Choroid plexus epithelial cell (primary cell): Measurements from ENCODE around the gene DAPL1.

Experiments
- DNase-seq: peaks from one replicate; pipeline ENCODE4 v3.0.0-alpha.2; 2010; ENCODE audit warnings: low read depth
- H3K4me3 ChIP-seq: 2 replicates; pipeline ENCODE4 v1.5.1; 2011; ENCODE audit warnings: low read depth, mild to moderate bottlenecking, control low read depth, low read length, moderate library complexity
- TF ChIP-seq, protein P1 (sequence below): conservative IDR thresholded peaks from 2 replicates; pipeline ENCODE4 v1.5.1; 2011; ENCODE audit warnings: low read depth, mild to moderate bottlenecking, control low read depth, inconsistent platforms, low read length, moderate library complexity

Gene DAPL1

DNA sequence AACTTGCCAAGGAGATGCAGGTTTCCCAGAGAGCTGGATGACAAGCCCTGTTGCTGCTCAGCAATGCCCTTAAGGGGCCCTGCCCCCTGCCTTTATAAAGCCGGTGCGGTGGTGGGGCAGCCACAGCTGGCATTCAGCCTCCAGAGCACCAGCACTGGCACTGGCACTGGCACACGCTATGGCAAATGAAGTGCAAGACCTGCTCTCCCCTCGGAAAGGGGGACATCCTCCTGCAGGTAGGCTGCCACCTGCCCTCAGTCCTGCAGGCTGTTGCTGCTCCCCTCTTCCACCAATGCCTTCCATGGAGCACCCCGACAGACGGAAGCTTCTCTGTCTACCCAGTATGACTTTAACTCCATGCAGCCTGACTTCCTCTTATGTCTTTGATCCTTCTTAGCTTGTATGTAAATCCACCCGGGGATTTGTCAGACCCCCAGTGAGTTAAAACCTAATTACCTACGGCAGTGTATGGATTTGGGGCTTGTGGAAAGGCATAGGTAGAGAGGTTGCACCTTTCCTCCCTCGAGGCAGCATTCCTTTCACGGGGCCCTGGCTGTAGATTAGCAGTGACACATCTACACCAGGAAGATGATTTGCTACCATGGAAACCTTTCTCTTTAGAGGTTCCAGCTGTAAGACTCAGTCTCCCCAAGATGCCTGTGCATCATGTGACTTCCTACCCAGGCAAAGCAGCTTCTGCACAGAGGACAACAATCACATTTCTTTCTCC, at the start of gene DAPL1:
Gene DAPL1, plus strand, starts transcription at position 123 of the 730 bp plus-strand sequence. Its CDS starts 56 bp downstream, at position 179.
- H3K4me3 ChIP-seq = no peak within 1 kb of the TSS
- TF ChIP-seq, protein P1, sequence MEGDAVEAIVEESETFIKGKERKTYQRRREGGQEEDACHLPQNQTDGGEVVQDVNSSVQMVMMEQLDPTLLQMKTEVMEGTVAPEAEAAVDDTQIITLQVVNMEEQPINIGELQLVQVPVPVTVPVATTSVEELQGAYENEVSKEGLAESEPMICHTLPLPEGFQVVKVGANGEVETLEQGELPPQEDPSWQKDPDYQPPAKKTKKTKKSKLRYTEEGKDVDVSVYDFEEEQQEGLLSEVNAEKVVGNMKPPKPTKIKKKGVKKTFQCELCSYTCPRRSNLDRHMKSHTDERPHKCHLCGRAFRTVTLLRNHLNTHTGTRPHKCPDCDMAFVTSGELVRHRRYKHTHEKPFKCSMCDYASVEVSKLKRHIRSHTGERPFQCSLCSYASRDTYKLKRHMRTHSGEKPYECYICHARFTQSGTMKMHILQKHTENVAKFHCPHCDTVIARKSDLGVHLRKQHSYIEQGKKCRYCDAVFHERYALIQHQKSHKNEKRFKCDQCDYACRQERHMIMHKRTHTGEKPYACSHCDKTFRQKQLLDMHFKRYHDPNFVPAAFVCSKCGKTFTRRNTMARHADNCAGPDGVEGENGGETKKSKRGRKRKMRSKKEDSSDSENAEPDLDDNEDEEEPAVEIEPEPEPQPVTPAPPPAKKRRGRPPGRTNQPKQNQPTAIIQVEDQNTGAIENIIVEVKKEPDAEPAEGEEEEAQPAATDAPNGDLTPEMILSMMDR = no peak
- no peak for DNase-seq

DNA sequence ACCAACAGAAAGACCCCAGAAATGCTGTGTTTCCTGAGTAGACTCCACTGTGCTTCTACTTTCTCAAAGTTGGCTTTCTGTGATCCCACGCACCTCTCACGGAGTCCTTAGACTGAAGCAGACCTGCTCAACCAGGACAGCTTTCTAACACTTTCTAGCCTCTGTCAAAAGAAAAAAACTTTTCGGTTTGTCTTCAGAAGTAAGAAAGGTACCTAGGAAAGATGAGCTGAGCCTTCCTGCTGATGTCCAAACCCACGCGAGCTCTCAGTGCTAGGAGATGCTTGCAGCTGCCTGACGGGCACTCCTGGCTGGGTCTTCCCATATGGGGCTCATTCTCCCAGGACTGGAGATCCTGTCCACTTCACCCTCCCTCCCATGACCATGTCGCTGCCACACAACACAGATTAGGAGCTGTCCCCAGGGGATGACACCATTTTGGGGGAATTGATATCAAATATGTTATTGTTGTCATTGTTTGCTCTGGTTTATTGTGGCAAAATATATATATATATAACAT, 49.2 kb upstream of the DAPL1 start:
- DNase-seq = no peak
- no peak overlapping the region for H3K4me3 ChIP-seq
- TF ChIP-seq, protein P1 = no peak

DNA sequence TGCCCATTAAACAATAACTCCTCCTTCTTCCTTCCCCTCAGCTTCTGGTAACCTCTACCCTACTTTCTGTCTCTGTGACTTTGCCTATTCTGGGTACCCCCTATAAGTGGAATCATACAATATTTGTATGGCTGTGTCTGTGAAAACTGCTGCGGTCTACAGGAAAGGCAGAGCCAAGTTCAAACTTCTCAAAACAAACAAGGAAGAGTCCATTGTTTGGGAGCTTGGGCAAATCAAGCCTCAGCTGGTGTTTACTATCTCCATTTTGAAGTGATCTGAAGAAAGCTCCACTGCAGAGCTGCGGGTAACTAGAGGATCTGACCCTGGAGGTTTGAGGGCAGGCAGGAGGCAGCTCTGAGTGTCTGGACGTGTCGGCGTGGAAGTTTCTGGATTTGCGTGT, 48.6 kb upstream of the DAPL1 start:
- DNase-seq = no peak
- TF ChIP-seq, protein P1 = no peak
- H3K4me3 ChIP-seq = no peak overlapping the region

- no peak overlapping the region for H3K4me3 ChIP-seq
- DNase-seq = no peak
- TF ChIP-seq, protein P1 = no peak
Measured at GRCh38 chr2:158747281-158747680, 47.8 kb upstream of the DAPL1 start.

- H3K4me3 ChIP-seq = no peak overlapping the region
- TF ChIP-seq, protein P1 = no peak
- DNase-seq = no peak
Measured at GRCh38 chr2:158748926-158749590, 46.1 kb upstream of the DAPL1 start.

DNA sequence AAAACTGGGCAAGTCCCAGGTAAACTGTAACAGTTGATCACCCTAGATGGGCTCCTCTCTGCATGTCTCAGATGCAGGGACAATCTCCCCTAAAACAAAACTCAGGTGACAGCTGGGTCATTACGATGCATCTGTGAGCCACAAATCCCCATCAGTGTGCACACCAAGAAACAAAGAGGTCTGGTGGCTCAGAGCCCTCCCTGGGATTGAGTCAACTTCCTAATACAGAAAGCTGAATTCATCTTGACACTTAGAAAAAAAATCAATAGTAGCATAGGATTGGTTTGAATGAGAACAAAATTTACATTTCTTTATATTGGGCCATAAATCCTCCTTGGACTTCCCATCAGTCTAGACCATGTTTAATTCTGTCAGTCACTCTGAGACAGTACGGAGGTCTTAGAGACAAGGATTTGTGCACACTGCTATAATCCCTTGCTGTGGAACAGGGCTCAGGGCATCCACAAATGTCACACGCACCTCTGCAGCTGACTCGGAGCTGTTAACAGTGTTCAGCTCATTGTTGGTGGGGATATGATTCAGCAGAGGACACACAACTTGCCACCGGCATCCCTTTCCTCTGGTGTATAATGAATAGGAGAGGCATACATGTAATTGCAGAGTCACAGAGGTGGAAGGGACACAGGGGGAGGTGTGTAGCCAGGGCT, 44.5 kb upstream of the DAPL1 start:
- no peak for DNase-seq
- no peak overlapping the region for H3K4me3 ChIP-seq
- TF ChIP-seq, protein P1 = no peak
